GM12865 (cell line): Measurements from ENCODE around the gene MPC1L.

Experiments used
- DNase-seq: peaks from one replicate; pipeline ENCODE4 v3.0.0; 2010; ENCODE audit warnings: low read depth
- H3K4me3 ChIP-seq: 2 replicates; pipeline ENCODE4 v1.5.1; 2011; ENCODE audit warnings: mild to moderate bottlenecking, low read depth, low read length, control low read depth
- TF ChIP-seq, protein P1 (sequence below): IDR thresholded peaks from 2 replicates; pipeline ENCODE4 v1.5.1; 2011; ENCODE audit warnings: low read length, control low read depth, low read depth, inconsistent platforms; ENCODE audit not compliant: insufficient read depth; ENCODE audit errors: missing control alignments

MPC1L gene

DNA sequence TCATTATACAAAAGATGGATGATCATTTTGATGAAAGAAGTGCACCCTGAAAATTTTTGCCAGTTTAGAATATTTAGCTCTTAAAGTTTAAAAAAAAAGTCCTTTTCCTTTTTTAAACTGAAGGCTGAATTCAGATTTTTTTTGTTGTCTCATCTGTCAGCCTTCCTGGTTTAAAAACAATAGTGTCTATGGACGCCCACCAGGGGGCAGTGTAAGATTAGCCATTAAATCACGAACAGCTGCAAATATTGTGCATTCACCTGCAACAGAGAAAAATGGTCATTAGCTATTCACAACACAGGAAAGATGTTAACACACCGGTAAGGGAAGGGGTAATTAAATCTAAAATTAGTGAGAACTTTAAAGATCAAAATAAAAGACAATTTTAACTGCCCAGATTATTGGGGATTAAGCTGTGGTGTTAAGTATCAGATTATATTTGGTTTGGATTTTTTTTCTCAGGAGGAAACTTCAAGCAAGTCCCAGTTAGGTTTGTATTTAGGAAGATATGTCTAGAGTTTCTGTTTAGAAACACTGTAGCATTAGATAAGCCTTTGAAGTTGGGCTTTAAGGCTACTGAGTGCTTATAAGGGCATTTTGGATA lies 28.5 kb downstream of the MPC1L start:
- TF ChIP-seq, protein P1, sequence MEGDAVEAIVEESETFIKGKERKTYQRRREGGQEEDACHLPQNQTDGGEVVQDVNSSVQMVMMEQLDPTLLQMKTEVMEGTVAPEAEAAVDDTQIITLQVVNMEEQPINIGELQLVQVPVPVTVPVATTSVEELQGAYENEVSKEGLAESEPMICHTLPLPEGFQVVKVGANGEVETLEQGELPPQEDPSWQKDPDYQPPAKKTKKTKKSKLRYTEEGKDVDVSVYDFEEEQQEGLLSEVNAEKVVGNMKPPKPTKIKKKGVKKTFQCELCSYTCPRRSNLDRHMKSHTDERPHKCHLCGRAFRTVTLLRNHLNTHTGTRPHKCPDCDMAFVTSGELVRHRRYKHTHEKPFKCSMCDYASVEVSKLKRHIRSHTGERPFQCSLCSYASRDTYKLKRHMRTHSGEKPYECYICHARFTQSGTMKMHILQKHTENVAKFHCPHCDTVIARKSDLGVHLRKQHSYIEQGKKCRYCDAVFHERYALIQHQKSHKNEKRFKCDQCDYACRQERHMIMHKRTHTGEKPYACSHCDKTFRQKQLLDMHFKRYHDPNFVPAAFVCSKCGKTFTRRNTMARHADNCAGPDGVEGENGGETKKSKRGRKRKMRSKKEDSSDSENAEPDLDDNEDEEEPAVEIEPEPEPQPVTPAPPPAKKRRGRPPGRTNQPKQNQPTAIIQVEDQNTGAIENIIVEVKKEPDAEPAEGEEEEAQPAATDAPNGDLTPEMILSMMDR = peak; percentile 44
- DNase-seq = peak; percentile 75

DNA sequence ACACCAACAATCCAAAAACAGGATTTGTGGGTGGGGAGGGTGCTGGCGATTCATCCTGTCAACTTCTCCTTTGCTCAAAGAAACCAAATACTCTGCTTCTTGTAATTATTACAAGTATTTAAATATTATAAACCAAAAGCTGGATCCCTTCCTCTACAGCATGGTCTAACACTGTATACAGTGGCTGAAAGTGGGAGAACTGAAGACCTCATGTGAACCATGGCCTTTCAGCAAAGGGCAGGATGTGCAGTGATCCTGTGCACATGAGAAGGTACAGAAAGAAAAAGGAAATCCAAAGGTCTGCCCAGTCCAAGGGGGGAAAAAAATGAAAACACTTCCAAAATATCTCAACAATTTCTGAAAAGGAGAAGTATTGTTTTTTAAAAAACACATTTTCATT lies 29.4 kb downstream of the MPC1L start:
- TF ChIP-seq, protein P1 = no peak
- no peak overlapping the region for H3K4me3 ChIP-seq
- DNase-seq = no peak

More for the DNA sequence above, 28.5 kb downstream of the MPC1L start:
- no peak overlapping the region for H3K4me3 ChIP-seq

DNA sequence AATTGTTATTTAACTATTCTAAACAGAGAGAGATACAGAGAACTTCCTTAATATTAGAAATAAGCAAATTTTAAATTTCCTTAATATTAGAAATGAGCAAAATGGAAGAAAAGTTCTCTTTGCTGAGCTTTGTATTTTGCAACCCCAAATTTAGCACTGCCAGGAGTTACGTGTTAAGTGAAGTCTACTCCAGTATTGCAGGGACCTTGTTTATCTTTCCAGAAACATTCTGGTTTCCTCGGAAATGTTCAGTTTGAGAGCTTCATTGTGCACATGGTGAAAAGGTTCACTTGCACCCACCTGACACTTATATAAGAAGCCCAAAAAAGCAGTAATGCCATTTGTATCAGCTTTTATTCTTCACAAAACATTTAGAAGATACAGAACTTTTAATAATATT lies 30.3 kb downstream of the MPC1L start:
- H3K4me3 ChIP-seq = no peak overlapping the region
- DNase-seq = no peak
- TF ChIP-seq, protein P1 = no peak

DNA sequence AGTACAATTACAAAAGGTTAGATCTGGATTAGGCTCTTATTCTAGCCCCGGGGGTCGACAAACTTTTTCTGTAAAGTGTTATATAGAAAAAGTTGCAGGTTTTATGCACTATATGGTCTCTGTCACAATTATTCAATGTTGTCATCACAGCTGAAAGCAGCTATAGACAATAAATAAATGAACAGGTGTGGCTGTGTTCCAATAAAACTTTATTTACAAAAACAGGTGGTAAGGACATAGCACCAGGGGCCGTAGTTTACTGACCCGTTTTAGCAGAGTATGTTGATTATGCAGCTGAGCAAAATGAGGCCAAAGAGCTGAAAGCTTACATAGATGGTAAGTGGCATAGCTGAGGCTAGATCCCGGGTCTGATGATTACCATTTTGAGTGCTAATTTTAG lies 37.2 kb downstream of the MPC1L start:
- H3K4me3 ChIP-seq = no peak overlapping the region
- DNase-seq = no peak
- TF ChIP-seq, protein P1 = no peak

DNA sequence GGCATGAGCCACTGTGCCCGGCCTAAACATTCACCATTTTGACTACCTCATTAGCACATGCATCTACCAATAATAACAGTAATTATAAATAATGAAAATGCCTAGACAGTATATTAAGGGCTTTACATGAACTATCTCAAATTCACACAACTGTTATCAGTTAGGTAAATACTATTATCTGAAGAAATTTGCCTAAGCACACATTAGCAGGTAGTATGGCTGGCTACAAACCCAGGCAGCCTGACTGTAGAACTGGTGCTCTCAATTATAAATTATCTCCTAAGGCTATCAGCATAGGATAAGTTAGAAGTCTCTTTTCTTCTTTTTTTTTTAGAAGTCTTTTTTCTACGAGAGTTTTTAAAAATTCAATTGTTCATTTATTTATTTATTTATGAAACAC lies 38.3 kb downstream of the MPC1L start:
- TF ChIP-seq, protein P1 = no peak
- no peak overlapping the region for H3K4me3 ChIP-seq
- no peak for DNase-seq

DNA sequence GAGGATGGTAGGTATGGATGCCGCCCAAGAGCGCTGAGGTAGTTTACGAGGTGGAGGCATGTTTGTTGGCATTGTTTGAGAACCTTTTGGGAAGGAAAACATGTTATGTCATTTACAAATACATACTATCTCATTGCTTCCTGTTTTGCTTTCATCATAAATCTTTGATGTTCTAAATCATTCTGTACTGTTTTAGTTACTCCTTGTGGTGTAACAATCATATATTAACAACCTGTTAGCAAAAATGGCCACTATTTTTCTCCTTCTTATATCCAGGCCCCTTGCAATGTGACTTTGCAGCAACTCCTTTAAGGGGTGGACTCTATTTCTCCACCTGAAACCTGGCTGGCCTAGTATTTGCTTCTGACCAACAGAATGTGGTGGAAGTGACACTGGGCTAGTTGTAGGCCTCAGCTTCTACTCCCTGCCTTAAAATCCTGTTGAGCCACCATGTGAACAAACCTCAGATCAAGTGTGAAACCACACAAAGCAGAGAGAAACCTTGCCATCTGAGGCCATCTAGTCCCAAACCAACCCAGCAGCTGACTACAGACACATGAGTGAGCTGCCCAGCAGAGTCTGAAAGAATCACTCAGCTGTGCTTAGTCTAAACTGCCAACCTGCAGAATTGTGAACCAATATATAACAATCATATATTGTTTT lies 40.0 kb downstream of the MPC1L start:
- TF ChIP-seq, protein P1 = no peak
- DNase-seq = peak; percentile 58
- no peak overlapping the region for H3K4me3 ChIP-seq
